Dendritic cell treated with granulocyte-macrophage colony-stimulating factor and Interleukin-4, amounts not matched to agents 40 ng/mL and 50 ng/mL, for 4 days (primary cell): Measurements from ENCODE around the gene IGF2R.

Experiments used
- H3K27ac Mint-ChIP-seq: one replicate; pipeline ENCODE4 v1.8.0; 2022; ENCODE audit warnings: mild to moderate bottlenecking, mixed read lengths
- H3K27me3 Mint-ChIP-seq: one replicate; pipeline ENCODE4 v1.8.0; 2022; ENCODE audit warnings: mild to moderate bottlenecking, mixed read lengths
- H3K36me3 Mint-ChIP-seq: one replicate; pipeline ENCODE4 v1.8.0; 2022; ENCODE audit warnings: low read depth, mixed read lengths
- H3K4me1 Mint-ChIP-seq: one replicate; pipeline ENCODE4 v1.8.0; 2022; ENCODE audit warnings: low read depth, mixed read lengths
- H3K4me3 Mint-ChIP-seq: one replicate; pipeline ENCODE4 v1.8.0; 2022; ENCODE audit warnings: mild to moderate bottlenecking, moderate library complexity, mixed read lengths
- H3K9me3 Mint-ChIP-seq: one replicate; pipeline ENCODE4 v1.8.0; 2022; ENCODE audit warnings: mixed read lengths
- intact Hi-C: fragments of 100-400 bp; cut with micrococcal nuclease; formaldehyde crosslinking; loops from one replicate; pipeline ENCODE4 v1.15.0; 2022

IGF2R gene

GRCh38 chr6:159974932-159975331 lies 6.0 kb downstream of the IGF2R start:
- no peak overlapping the region for H3K27ac Mint-ChIP-seq
- H3K9me3 Mint-ChIP-seq, result no peaks in the 10 kb centered on the region
- intact Hi-C loops, result no loop called here
- peaks cover 13% of the 10 kb centered on the region for H3K27me3 Mint-ChIP-seq
- no peak overlapping the region for H3K4me3 Mint-ChIP-seq
- H3K36me3 Mint-ChIP-seq, result peaks cover 32% of the 10 kb centered on the region
- H3K4me1 Mint-ChIP-seq, result peaks cover 84% of the 10 kb centered on the region

DNA sequence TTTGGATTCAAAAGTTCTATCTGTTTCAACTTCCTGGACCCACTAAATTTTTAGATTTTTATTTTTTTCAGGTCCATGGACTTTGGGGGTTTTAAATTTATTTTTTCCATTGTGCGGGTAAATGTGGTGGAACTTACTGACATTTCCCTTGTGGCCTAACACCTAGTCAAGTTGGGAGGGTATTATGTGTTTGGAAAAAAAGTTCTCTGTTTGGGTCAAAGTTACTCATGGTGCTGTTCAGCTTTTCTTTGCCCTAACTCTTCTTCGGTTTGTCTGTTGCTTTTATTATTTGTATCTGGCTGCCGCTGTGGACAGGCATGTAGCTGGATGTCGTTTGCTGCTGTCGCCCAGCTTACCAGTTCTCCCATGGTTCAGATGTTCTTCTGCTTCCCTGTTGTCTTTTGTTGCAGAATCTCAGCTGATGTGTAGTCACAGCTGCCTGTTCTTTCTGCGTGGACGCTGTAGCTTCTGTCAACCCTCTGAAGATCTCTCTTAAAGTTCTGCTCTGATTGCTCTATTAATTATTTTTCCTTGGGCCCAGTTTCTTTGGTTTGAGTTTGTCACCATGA lies 7.9 kb downstream of the IGF2R start:
- H3K4me3 Mint-ChIP-seq, result no peak overlapping the region
- H3K4me1 Mint-ChIP-seq, result peaks cover 87% of the 10 kb centered on the region
- peaks cover 14% of the 10 kb centered on the region for H3K27me3 Mint-ChIP-seq
- H3K36me3 Mint-ChIP-seq, result peaks cover 23% of the 10 kb centered on the region
- intact Hi-C loops, result no loop called here
- H3K9me3 Mint-ChIP-seq, result no peaks in the 10 kb centered on the region
- H3K27ac Mint-ChIP-seq, result peak overlapping the region; percentile 19

DNA sequence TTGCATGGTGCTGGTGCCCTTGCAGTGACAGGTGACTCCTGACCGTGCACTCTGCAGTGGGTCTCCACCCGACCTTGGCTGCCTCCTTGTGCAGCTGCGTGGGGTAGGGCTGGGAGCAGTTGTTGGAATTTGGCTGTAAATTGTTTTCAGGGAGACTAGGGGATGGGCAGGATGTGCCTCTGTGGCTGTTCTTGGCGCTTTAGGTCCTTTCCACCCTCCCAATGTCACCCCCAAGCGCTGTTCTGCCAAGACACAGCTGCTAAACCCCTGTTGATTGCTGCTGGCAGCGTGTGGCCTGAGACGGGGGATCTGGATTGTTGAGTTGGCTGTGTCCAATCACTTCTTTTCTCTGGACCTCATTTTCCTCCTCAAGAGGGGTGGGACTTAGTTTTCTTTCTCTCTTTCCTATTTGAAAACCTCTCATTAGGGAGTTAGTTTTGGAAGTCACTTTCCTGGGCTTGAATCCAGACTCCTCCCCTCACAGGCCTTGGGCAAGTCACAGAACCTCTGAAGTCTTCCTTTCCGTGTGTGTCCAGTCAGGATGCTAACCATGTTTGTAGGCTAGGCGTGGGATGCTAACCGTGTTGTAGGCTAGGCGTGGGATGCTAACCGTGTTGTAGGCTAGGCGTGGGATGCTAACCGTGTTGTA lies 8.5 kb downstream of the IGF2R start:
- peaks cover 14% of the 10 kb centered on the region for H3K27me3 Mint-ChIP-seq
- H3K36me3 Mint-ChIP-seq, result peaks cover 23% of the 10 kb centered on the region
- peaks cover 89% of the 10 kb centered on the region for H3K4me1 Mint-ChIP-seq
- H3K4me3 Mint-ChIP-seq, result no peak overlapping the region
- H3K9me3 Mint-ChIP-seq, result no peaks in the 10 kb centered on the region
- peak overlapping the region; percentile 19 for H3K27ac Mint-ChIP-seq
- intact Hi-C loops, result no loop called here

- intact Hi-C loops, result no loop called here
- peak overlapping the region; percentile 19 for H3K27ac Mint-ChIP-seq
These were observed 9.0 kb downstream of the IGF2R start for GRCh38 chr6:159977904-159978268.

DNA sequence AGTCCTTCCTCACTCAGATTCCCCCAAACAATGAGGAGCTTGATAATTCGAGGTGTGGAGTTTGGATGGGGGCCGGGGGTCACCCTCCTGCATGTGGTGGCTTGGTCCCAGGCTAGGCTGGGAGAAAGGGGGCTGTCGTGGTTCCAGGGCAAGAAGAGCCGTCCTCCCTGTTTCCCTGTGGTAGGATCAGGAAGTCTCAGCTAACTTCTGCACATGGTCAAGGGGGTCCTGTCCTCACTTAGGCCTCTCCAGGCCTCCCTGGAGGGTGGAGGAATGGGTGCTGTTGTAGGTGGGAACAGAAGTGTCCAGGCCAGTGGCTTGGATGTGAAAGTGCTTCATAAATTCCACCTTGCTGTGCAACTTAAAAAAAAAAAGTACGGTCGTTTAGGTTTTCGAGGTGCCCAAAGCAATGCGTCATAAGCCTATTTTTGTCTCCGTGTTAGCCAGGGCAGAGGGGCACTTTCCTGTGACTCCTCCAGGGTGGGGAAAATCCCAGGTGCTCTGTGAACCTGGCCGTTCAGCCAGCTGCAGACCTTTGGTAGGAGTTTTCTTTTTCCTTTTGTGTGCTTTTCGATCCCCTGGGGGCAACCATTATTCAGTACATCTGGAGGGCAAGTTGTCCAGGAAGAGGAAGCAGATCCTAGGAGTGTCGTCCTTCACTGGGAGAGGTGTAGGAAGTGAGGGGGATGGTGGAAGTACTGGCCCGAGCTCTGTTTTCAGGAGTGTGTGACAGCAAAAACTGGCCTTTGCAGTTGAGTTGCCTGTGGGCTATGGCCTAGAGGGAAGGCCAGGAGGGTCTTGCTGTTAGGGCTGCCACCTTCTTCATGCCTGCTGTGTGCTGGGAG lies 9.6 kb downstream of the IGF2R start:
- H3K9me3 Mint-ChIP-seq, result no peaks in the 10 kb centered on the region
- H3K27ac Mint-ChIP-seq, result peak overlapping the region; percentile 68
- H3K27me3 Mint-ChIP-seq, result peaks cover 14% of the 10 kb centered on the region
- peaks cover 89% of the 10 kb centered on the region for H3K4me1 Mint-ChIP-seq
- peaks cover 23% of the 10 kb centered on the region for H3K36me3 Mint-ChIP-seq
- no peak overlapping the region for H3K4me3 Mint-ChIP-seq
- intact Hi-C loops, result no loop called here

More at GRCh38 chr6:159977904-159978268, 9.0 kb downstream of the IGF2R start:
- Mint-ChIP-seq H3K9me3 (no peaks in the 10 kb centered on the region), H3K36me3 (peaks cover 23% of the 10 kb centered on the region), H3K27me3 (peaks cover 14% of the 10 kb centered on the region), H3K4me3 (no peak overlapping the region), H3K4me1 (peaks cover 89% of the 10 kb centered on the region)

GRCh38 chr6:159979136-159979874 lies 10.4 kb downstream of the IGF2R start:
- Mint-ChIP-seq H3K27ac (peak overlapping the region; percentile 68), H3K9me3 (no peaks in the 10 kb centered on the region), H3K27me3 (peaks cover 14% of the 10 kb centered on the region), H3K4me1 (peaks cover 89% of the 10 kb centered on the region), H3K36me3 (peaks cover 23% of the 10 kb centered on the region), H3K4me3 (no peak overlapping the region)
- intact Hi-C loops, result no loop called here

DNA sequence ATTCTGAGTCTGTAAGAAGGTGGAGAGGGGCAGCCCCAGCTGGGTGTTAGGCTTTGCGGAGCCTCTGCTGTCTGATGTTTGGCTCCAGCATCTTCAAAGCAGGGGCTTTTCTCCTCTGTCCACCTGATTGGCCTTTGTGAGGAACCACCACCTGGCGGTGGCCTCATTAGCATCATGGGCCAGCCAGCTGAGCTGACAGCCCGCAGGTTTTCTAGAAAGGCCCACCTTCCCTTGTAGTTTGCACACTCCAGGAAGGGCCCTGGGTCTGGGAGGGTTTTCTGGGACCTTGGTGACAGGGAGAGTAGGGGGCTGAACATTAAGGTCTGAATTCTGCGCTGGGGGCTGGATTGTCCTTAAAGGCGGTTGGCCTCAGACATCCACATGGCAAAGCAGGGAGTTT lies 11.6 kb downstream of the IGF2R start:
- Mint-ChIP-seq H3K27me3 (peaks cover 14% of the 10 kb centered on the region), H3K36me3 (peaks cover 15% of the 10 kb centered on the region), H3K27ac (peak overlapping the region; percentile 88), H3K4me1 (peaks cover 84% of the 10 kb centered on the region), H3K9me3 (no peaks in the 10 kb centered on the region), H3K4me3 (no peak overlapping the region)
- intact Hi-C loops, result no loop called here

DNA sequence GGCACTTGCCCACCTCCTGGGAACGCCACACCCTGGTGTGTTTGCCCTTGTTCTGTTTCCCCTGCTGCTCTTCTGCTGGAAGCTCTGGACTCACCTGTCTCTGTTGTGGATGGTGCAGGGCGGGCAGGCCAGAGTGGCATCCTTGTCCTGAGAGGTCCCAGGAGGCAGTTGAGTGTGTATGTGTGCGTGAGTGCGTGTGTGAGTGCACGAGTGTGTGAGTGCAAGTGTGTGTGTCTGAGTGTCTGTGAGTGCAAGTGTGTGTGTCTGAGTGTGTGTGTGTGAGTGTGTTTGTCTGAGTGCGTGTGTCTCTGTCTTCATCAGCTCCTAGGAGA lies 12.2 kb downstream of the IGF2R start:
- no peaks in the 10 kb centered on the region for H3K9me3 Mint-ChIP-seq
- H3K4me3 Mint-ChIP-seq, result peak overlapping the region; percentile 8
- intact Hi-C loops, result no loop called here
- H3K36me3 Mint-ChIP-seq, result peaks cover 14% of the 10 kb centered on the region
- H3K27me3 Mint-ChIP-seq, result peaks cover 12% of the 10 kb centered on the region
- H3K4me1 Mint-ChIP-seq, result peaks cover 90% of the 10 kb centered on the region
- peak overlapping the region; percentile 88 for H3K27ac Mint-ChIP-seq

DNA sequence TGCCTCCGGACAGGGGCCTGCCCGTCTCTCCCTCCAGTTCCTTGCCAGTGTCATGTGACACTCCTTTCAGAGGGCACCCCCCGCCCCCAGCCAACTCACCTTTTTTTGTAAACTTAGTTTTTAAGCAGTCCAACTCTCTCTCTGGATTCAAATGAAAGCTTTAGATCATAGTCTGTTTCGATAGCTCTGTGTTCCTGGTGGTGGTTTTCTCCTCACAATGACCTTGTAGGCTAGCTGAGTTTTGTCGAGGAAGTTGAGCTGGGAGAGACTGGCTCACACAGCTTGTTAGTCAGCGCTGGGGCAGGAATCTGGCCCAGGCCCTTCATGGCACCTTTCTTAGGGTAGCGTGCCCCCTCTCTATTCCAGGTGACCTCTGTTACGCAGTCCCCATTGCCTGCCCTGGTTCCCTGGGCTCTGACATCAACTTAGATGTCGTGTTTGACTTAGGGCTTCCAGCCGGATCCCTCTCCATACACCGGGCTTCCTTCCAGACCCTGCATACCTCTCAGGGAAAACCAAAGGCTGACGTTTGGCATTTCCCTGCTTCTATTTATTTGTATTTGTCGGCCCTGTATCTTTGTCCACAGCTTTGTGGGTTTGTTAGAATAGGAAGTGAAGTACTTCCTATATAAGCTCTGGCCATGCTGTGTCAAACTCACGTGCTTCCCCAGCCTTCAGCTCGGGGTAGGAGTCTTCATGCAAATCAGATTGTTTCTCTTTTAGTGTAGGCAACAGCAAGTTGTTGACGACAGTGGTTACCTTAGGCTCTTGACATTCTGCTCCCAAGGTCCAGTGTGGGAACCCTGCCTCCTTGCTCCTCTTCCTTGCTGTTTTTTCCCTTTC lies 12.7 kb downstream of the IGF2R start:
- Mint-ChIP-seq H3K27me3 (peaks cover 12% of the 10 kb centered on the region), H3K27ac (peak overlapping the region; percentile 88), H3K4me1 (peaks cover 95% of the 10 kb centered on the region), H3K36me3 (peaks cover 14% of the 10 kb centered on the region), H3K4me3 (peak overlapping the region; percentile 8), H3K9me3 (no peaks in the 10 kb centered on the region)
- intact Hi-C loops, result loop anchor here (2.0 kb wide), 1 partner anchor 13 kb away; the partner anchor contains the start of gene IGF2R

DNA sequence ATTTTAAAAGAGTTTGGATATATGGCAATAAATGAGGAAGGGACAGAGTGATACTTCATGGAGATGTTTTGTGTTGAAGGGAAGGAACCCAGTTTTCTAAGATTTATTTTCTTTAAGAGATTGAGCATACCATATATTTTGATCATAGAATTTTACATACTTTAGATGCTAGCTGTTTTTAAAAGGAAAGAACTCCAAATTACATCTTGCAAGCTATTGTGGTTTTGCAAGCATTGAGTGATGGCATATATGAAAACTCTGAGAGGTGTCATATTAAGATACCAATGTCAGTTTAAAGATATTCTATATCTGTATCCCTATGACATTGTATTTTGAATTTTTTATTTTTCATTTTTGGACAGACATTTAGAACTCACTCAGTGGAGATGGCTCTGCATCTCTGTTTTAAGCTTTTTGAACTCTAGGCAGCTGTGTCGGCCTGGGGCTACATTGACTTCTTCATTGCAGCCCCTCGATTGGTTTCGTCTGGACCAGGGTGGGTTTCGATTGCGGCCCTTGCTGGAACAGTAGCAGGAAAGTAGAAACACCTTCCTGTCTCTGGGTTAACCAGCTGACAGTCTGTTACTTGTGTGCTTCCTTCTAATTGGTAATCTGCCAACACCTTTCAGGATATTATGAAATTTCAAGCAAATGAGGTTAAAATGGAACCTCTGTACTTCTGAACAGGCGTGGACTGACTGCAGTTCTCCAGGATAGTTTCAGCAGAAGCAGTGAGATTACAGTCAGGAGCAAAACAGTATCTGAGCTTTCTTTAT lies 14.0 kb downstream of the IGF2R start:
- Mint-ChIP-seq H3K9me3 (no peaks in the 10 kb centered on the region), H3K4me3 (no peak overlapping the region), H3K27me3 (peaks cover 9% of the 10 kb centered on the region), H3K27ac (peak overlapping the region; percentile 88), H3K36me3 (peaks cover 7% of the 10 kb centered on the region), H3K4me1 (peaks cover 84% of the 10 kb centered on the region)
- intact Hi-C loops, result loop anchor here (2.0 kb wide), 1 partner anchor 14 kb away; the partner anchor contains the start of gene IGF2R

- peak overlapping the region; percentile 54 for H3K27ac Mint-ChIP-seq
These were observed 14.8 kb downstream of the IGF2R start for GRCh38 chr6:159983641-159984080.

DNA sequence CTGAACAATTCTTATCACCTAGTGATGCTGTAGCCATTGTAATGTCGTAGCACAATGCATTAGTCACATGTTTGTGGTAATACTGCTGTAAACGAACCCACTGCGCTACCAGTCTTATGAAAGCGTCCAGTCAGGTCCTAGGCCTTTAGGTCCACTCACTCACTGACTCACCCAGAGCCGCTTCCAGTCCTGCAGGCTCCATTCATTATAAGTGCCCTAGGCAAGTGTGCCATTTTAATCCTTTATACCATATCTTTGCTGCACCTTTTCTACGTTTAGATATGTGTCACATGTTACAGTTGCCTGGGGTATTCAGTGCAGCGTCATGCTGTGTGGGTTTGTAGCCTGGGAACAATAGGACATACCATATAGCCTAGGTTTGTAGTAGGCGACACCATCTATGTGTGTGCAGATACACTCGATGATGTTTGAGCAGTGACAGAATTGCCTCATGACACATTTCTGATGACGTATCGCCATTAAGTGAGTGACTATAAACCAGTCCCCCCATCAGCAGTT lies 15.4 kb downstream of the IGF2R start:
- Mint-ChIP-seq H3K9me3 (no peaks in the 10 kb centered on the region), H3K36me3 (peaks cover 4% of the 10 kb centered on the region), H3K4me3 (no peak overlapping the region), H3K4me1 (peaks cover 78% of the 10 kb centered on the region), H3K27ac (peak overlapping the region; percentile 54), H3K27me3 (peaks cover 7% of the 10 kb centered on the region)
- intact Hi-C loops, result no loop called here

More at GRCh38 chr6:159983641-159984080, 14.8 kb downstream of the IGF2R start:
- Mint-ChIP-seq H3K9me3 (no peaks in the 10 kb centered on the region), H3K4me1 (peaks cover 78% of the 10 kb centered on the region), H3K27me3 (peaks cover 9% of the 10 kb centered on the region), H3K4me3 (peak overlapping the region; percentile 46), H3K36me3 (peaks cover 7% of the 10 kb centered on the region)
- intact Hi-C loops, result loop anchor here (2.0 kb wide), 1 partner anchor 15 kb away; the partner anchor contains the start of gene IGF2R
